ENCODE results near the gene BLTP3B.

GRCh38 chr12:100169345-100169744 is 26.7 kb upstream of the BLTP3B start:
- TF ChIP-seq CTCF (IDR thresholded peaks at IDR 0.05) (no peak), POLR2A (IDR thresholded peaks at IDR 0.05) (no peak), POLR2AphosphoS5 (IDR thresholded peaks at IDR 0.05) (no peak)
